Suprapubic skin (tissue), 4 donors: ENCODE results near the gene ADGRB3. TPM values are rescaled to one million over a fixed set of nuclear protein-coding genes. Genes with fewer than 3 reads are reported as not detected.

Source experiments
- DNase-seq, 2 donors: peaks; one replicate each; pipeline ENCODE4 v3.0.0-alpha.2; 2019; ENCODE audit warnings: low spot score in 2 of 2
- H3K27ac ChIP-seq: fragments of 200-600 bp; sonication (generic); one replicate; pipeline ENCODE4 v1.5.1; 2019
- H3K27me3 ChIP-seq: fragments of 200-600 bp; sonication (generic); one replicate; pipeline ENCODE4 v1.5.1; 2019
- H3K36me3 ChIP-seq: fragments of 200-600 bp; sonication (generic); one replicate; pipeline ENCODE4 v1.5.1; 2019
- H3K4me1 ChIP-seq: fragments of 200-600 bp; sonication (generic); one replicate; pipeline ENCODE4 v1.5.1; 2019
- H3K4me3 ChIP-seq: fragments of 200-600 bp; sonication (generic); one replicate; pipeline ENCODE4 v1.5.1; 2019; ENCODE audit warnings: mild to moderate bottlenecking
- H3K9me3 ChIP-seq: fragments of 200-600 bp; sonication (generic); one replicate; pipeline ENCODE4 v1.5.1; 2019
- CTCF ChIP-seq, 2 donors: fragments of 200-600 bp in 1 of 2; fragments of 450-650 bp in 1 of 2; sonication (generic) in 1 of 2; IDR thresholded peaks; one replicate each; pipeline ENCODE4 v1.5.1; 2016 to 2019; ENCODE audit warnings: antibody characterized with exemption in 2 of 2, mild to moderate bottlenecking in 1 of 2, moderate library complexity in 1 of 2
- EP300 ChIP-seq: sonication (generic); formaldehyde crosslinking; IDR thresholded peaks from one replicate; pipeline ENCODE4 v1.6.1; 2017; ENCODE audit warnings: antibody characterized with exemption
- POLR2A ChIP-seq, 2 donors: fragments of 450-650 bp; IDR thresholded peaks; one replicate each; pipeline ENCODE4 v1.6.1; 2017; ENCODE audit warnings: antibody characterized with exemption in 2 of 2, mild to moderate bottlenecking in 2 of 2, moderate library complexity in 2 of 2
- POLR2AphosphoS5 ChIP-seq, 3 donors: sonication (generic); formaldehyde crosslinking; IDR thresholded peaks; one replicate each; pipeline ENCODE4 v1.6.1; 2017; ENCODE audit warnings: antibody characterized with exemption in 3 of 3
- WGBS: methylation state at CpG from one replicate; pipeline ENCODE4 v1.1.5; 2018; 5-methylcytosine and 5-hydroxymethylcytosine counted together
- total RNA-seq, 4 donors: library from RNA; depleted of rRNA; stranded (reverse); fragments of >200 nt; gene quantifications; one replicate each; pipeline ENCODE4 v1.1.0, GENCODE V29; 2016

ADGRB3 gene
- total RNA-seq, 4 donors from 2014 or later: 0.42 to 2.2 (median 1.3) TPM

DNA sequence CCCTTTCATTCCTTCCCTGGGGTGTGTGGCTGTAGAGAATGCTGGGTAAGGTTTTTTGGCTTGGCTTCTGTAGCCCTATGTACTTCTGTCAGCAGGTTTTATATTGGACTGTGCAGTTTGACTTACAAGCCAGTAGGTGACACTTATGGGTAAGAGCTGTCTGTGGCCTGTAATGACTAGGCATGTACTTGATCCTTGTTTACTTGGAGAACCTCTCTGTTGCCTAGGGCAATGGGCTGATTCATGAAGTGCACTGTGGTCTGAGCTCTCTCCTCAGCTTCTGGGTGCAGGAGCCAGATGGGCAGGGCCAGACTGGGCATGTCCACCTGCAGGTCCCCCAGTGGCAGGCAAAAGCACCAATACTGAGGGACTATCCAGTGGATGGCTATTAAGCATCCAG is 544.6 kb downstream of the ADGRB3 start:
- TF ChIP-seq POLR2A (IDR thresholded peaks at IDR 0.05) (no peak), POLR2AphosphoS5 (IDR thresholded peaks at IDR 0.05) (no peak)
- Histone ChIP-seq H3K36me3 (no peaks in the 10 kb centered on the region), H3K27ac (peak overlapping the region; percentile 30), H3K9me3 (no peaks in the 10 kb centered on the region), H3K27me3 (no peaks in the 10 kb centered on the region), H3K4me1 (no peaks in the 10 kb centered on the region), H3K4me3 (no peak overlapping the region)
- DNase-seq: no peak

DNA sequence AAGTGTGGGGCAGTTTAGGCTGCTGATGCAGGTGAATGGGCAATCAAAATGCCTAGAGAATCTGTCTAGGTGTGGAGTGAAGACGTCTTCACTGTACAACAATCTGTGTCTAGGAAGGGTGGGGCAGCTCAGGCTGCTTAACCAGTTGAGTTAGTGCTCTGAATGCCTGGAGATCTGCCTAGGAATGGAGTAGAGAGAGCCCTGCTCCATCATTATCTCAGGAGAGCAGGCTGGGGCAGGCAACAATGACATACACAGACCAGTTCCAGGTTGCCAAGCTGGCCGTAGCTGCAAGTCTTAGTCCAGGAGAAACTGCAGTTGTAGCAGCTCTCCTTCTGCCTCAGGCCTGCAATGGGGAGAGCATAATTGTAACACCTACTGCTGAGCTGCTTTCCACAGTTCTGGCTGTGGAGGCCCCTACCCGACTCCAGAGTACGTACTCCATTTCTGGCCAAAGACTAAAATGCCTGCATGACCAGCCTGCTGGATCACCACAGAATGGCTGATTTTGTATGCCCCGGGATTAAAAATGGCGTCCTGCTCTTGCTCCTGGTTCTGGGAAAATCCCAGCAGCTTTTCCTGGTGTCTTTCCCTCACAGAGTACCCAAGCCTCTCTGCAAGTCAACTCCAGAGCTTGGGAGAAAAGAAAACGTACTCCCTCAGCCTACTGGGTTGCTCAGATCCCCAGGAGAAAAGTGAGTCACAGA is 545.4 kb downstream of the ADGRB3 start:
- Histone ChIP-seq H3K4me1 (no peaks in the 10 kb centered on the region), H3K27me3 (no peaks in the 10 kb centered on the region), H3K9me3 (no peaks in the 10 kb centered on the region), H3K36me3 (no peaks in the 10 kb centered on the region), H3K4me3 (no peak overlapping the region), H3K27ac (peak overlapping the region; percentile 30)
- TF ChIP-seq POLR2A (IDR thresholded peaks at IDR 0.05): no peak
- no peak for TF ChIP-seq POLR2AphosphoS5 (IDR thresholded peaks at IDR 0.05)
- TF ChIP-seq EP300: no peak
- TF ChIP-seq CTCF (IDR thresholded peaks at IDR 0.05): no peak
- DNase-seq: no peak
- WGBS: 60% methylated on average over 5 of the region's 7 CpGs

- no peak overlapping the region for H3K27ac ChIP-seq
- WGBS: 87% methylated on average over 3 of the region's 3 CpGs
- no peak for TF ChIP-seq POLR2A (IDR thresholded peaks at IDR 0.05)
- no peak for TF ChIP-seq POLR2AphosphoS5 (IDR thresholded peaks at IDR 0.05)
- TF ChIP-seq CTCF (IDR thresholded peaks at IDR 0.05): no peak
- no peak for TF ChIP-seq EP300
- no peaks in the 10 kb centered on the region for H3K9me3 ChIP-seq
- no peaks in the 10 kb centered on the region for H3K4me1 ChIP-seq
- no peaks in the 10 kb centered on the region for H3K36me3 ChIP-seq
- no peak for DNase-seq
- no peak overlapping the region for H3K4me3 ChIP-seq
- H3K27me3 ChIP-seq: no peaks in the 10 kb centered on the region
Observed at GRCh38 chr6:69181964-69182363, 546.9 kb downstream of the ADGRB3 start.

DNA sequence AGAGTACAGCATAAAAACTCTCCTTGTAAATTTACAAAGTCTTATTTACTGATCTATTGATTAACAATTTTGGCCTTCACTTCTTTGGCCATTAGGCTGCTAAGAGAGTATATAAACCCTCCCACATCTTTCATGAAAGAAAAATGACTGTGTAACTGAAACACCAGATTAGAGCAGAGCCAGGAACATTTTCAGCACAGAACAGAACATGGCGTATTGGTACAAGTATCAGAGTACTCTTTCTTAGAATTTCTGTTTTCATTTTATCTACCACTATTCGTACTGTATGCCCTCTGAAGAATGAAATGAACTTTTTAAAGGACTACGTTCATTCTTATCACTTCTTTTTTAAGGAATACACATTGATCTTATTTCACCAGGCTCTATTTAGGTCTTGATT is 550.2 kb downstream of the ADGRB3 start:
- TF ChIP-seq POLR2A (IDR thresholded peaks at IDR 0.05): no peak
- no peak for TF ChIP-seq CTCF (IDR thresholded peaks at IDR 0.05)
- TF ChIP-seq POLR2AphosphoS5 (IDR thresholded peaks at IDR 0.05): no peak
- no peak for TF ChIP-seq EP300
- 77% methylated on average over 3 of the region's 3 CpGs for WGBS
- H3K4me3 ChIP-seq: no peak overlapping the region

GRCh38 chr6:69202768-69203167 is 567.7 kb downstream of the ADGRB3 start:
- 22% methylated on average over 2 of the region's 2 CpGs for WGBS
- H3K27me3 ChIP-seq: no peaks in the 10 kb centered on the region
- peaks cover 9% of the 10 kb centered on the region for H3K9me3 ChIP-seq
- TF ChIP-seq POLR2A (IDR thresholded peaks at IDR 0.05) (no peak), CTCF (IDR thresholded peaks at IDR 0.05) (no peak), EP300 (no peak), POLR2AphosphoS5 (IDR thresholded peaks at IDR 0.05) (no peak)
- no peak overlapping the region for H3K27ac ChIP-seq
- no peak overlapping the region for H3K4me3 ChIP-seq
- no peak for DNase-seq
- H3K4me1 ChIP-seq: no peaks in the 10 kb centered on the region
- H3K36me3 ChIP-seq: no peaks in the 10 kb centered on the region

More for the DNA sequence above, 550.2 kb downstream of the ADGRB3 start:
- H3K4me1 ChIP-seq: no peaks in the 10 kb centered on the region
- H3K9me3 ChIP-seq: no peaks in the 10 kb centered on the region
- H3K36me3 ChIP-seq: no peaks in the 10 kb centered on the region
- H3K27me3 ChIP-seq: no peaks in the 10 kb centered on the region
- no peak for DNase-seq
- no peak overlapping the region for H3K27ac ChIP-seq

GRCh38 chr6:69216127-69216526 is 581.0 kb downstream of the ADGRB3 start:
- no peak for TF ChIP-seq CTCF (IDR thresholded peaks at IDR 0.05)
- no peak for TF ChIP-seq POLR2A (IDR thresholded peaks at IDR 0.05)
- no peaks in the 10 kb centered on the region for H3K36me3 ChIP-seq
- no peak overlapping the region for H3K27ac ChIP-seq
- WGBS: 24% methylated on average over 1 of the region's 1 CpG
- no peak overlapping the region for H3K4me3 ChIP-seq
- DNase-seq: no peak
- no peaks in the 10 kb centered on the region for H3K9me3 ChIP-seq
- no peaks in the 10 kb centered on the region for H3K4me1 ChIP-seq
- no peaks in the 10 kb centered on the region for H3K27me3 ChIP-seq
